ENCODE measurements around the gene OCIAD1. TPM values are rescaled to one million over a fixed set of nuclear protein-coding genes. Genes with fewer than 3 reads are reported as not detected.

OCIAD1 gene
- total RNA-seq, 1 experiment from 2014 or later, result 133 TPM

DNA sequence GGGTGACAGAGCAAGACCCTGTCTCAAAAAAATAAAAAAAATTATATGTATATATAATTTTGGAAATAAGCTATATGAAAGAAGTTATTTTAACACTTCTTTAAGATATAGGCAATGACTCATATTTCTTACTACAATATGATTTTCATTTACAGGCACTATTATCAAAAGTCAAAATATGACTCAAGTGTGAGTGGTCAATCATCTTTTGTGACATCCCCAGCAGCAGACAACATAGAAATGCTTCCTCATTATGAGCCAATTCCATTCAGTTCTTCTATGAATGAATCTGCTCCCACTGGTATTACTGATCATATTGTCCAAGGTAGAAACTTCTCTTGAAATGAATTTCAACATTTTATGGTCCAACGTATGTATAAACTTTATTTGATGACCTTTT, 20.8 kb downstream of the OCIAD1 start:
- H3K36me3 Mint-ChIP-seq (ENCODE audit: insufficient read depth, unreplicated experiment), result peaks cover 46% of the 10 kb centered on the region
- BruUV-seq (replicated peaks), result no TSS peak
- CTCF ChIA-PET, result no interaction called here
- intact Hi-C loops (cut with micrococcal nuclease; ENCODE audit: unreplicated experiment), result no loop called here
- H3K4me1 ChIP-seq, result no peaks in the 10 kb centered on the region
- no peak overlapping the region for H3K4me3 Mint-ChIP-seq (ENCODE audit: unreplicated experiment)
- H3K27me3 ChIP-seq (replicated peaks; ENCODE audit: control insufficient read depth, insufficient read depth, low read length), result no peaks in the 10 kb centered on the region
- no peaks in the 10 kb centered on the region for H3K9me3 Mint-ChIP-seq (ENCODE audit: unreplicated experiment)
- no peak overlapping the region for H3K4me3 ChIP-seq (ENCODE audit: low read depth, low read length)
- no peak overlapping the region for H3K27ac Mint-ChIP-seq (ENCODE audit: unreplicated experiment)
- no peaks in the 10 kb centered on the region for H3K9me3 ChIP-seq
- TF ChIP-seq, protein P1, sequence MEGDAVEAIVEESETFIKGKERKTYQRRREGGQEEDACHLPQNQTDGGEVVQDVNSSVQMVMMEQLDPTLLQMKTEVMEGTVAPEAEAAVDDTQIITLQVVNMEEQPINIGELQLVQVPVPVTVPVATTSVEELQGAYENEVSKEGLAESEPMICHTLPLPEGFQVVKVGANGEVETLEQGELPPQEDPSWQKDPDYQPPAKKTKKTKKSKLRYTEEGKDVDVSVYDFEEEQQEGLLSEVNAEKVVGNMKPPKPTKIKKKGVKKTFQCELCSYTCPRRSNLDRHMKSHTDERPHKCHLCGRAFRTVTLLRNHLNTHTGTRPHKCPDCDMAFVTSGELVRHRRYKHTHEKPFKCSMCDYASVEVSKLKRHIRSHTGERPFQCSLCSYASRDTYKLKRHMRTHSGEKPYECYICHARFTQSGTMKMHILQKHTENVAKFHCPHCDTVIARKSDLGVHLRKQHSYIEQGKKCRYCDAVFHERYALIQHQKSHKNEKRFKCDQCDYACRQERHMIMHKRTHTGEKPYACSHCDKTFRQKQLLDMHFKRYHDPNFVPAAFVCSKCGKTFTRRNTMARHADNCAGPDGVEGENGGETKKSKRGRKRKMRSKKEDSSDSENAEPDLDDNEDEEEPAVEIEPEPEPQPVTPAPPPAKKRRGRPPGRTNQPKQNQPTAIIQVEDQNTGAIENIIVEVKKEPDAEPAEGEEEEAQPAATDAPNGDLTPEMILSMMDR (IDR thresholded peaks at IDR 0.05; ENCODE audit: insufficient read depth in 1 of 2, low read depth in 1 of 2, low read length in 1 of 2, severe bottlenecking in 1 of 2, unreplicated experiment in 1 of 2), result no peak
- H3K4me1 Mint-ChIP-seq (ENCODE audit: low read depth, unreplicated experiment), result no peaks in the 10 kb centered on the region
- POLR2A ChIA-PET, result no interaction called here
- peaks cover 1% of the 10 kb centered on the region; the same call in 1 of the 2 replicates for H3K36me3 ChIP-seq (ENCODE audit: control insufficient read depth, insufficient read depth, low read length)
- no peak for DNase-seq
- no peaks in the 10 kb centered on the region for H3K27me3 Mint-ChIP-seq (ENCODE audit: insufficient read depth, unreplicated experiment)

- no peaks in the 10 kb centered on the region for H3K27me3 ChIP-seq (replicated peaks; ENCODE audit: control insufficient read depth, insufficient read depth, low read length)
- no peak overlapping the region for H3K4me3 ChIP-seq (ENCODE audit: low read depth, low read length)
- H3K4me1 ChIP-seq, result no peaks in the 10 kb centered on the region
- Mint-ChIP-seq H3K27ac (ENCODE audit: unreplicated experiment) (no peak overlapping the region), H3K36me3 (ENCODE audit: insufficient read depth, unreplicated experiment) (peaks cover 51% of the 10 kb centered on the region), H3K4me3 (ENCODE audit: unreplicated experiment) (no peak overlapping the region), H3K9me3 (ENCODE audit: unreplicated experiment) (no peaks in the 10 kb centered on the region), H3K27me3 (ENCODE audit: insufficient read depth, unreplicated experiment) (no peaks in the 10 kb centered on the region), H3K4me1 (ENCODE audit: low read depth, unreplicated experiment) (no peaks in the 10 kb centered on the region)
- no TSS peak for BruUV-seq (replicated peaks)
- ChIA-PET CTCF (no interaction called here), POLR2A (no interaction called here)
- TF ChIP-seq, protein P1 (IDR thresholded peaks at IDR 0.05; ENCODE audit: insufficient read depth in 1 of 2, low read depth in 1 of 2, low read length in 1 of 2, severe bottlenecking in 1 of 2, unreplicated experiment in 1 of 2), result no peak
- intact Hi-C loops (cut with micrococcal nuclease; ENCODE audit: unreplicated experiment), result no loop called here
- DNase-seq, result no peak
- no peaks in the 10 kb centered on the region for H3K9me3 ChIP-seq
- peaks cover 1% of the 10 kb centered on the region; the same call in 1 of the 2 replicates for H3K36me3 ChIP-seq (ENCODE audit: control insufficient read depth, insufficient read depth, low read length)
Measured at GRCh38 chr4:48853604-48854394, 22.9 kb downstream of the OCIAD1 start.

- no peak for DNase-seq
- H3K27me3 Mint-ChIP-seq (ENCODE audit: insufficient read depth, unreplicated experiment), result no peaks in the 10 kb centered on the region
- no peak overlapping the region for H3K4me3 Mint-ChIP-seq (ENCODE audit: unreplicated experiment)
- Histone ChIP-seq H3K4me3 (ENCODE audit: low read depth, low read length) (no peak overlapping the region), H3K36me3 (ENCODE audit: control insufficient read depth, insufficient read depth, low read length) (peaks cover 1% of the 10 kb centered on the region; the same call in 1 of the 2 replicates), H3K9me3 (no peaks in the 10 kb centered on the region), H3K4me1 (no peaks in the 10 kb centered on the region), H3K27me3 (replicated peaks; ENCODE audit: control insufficient read depth, insufficient read depth, low read length) (no peaks in the 10 kb centered on the region)
- CTCF ChIA-PET, result no interaction called here
- no peaks in the 10 kb centered on the region for H3K9me3 Mint-ChIP-seq (ENCODE audit: unreplicated experiment)
- POLR2A ChIA-PET, result no interaction called here
- no peak overlapping the region for H3K27ac Mint-ChIP-seq (ENCODE audit: unreplicated experiment)
- H3K4me1 Mint-ChIP-seq (ENCODE audit: low read depth, unreplicated experiment), result no peaks in the 10 kb centered on the region
- intact Hi-C loops (cut with micrococcal nuclease; ENCODE audit: unreplicated experiment), result no loop called here
- TF ChIP-seq, protein P1 (IDR thresholded peaks at IDR 0.05; ENCODE audit: insufficient read depth in 1 of 2, low read depth in 1 of 2, low read length in 1 of 2, severe bottlenecking in 1 of 2, unreplicated experiment in 1 of 2), result no peak
- BruUV-seq (replicated peaks), result no TSS peak
- peaks cover 48% of the 10 kb centered on the region for H3K36me3 Mint-ChIP-seq (ENCODE audit: insufficient read depth, unreplicated experiment)
Measured at GRCh38 chr4:48854395-48854683, 23.5 kb downstream of the OCIAD1 start.
